K562 (cell line): Measurements from ENCODE around the gene HES5. TPM values are rescaled to one million over a fixed set of nuclear protein-coding genes. Genes with fewer than 3 reads are reported as not detected.

Experiments
- ATAC-seq: fragments of 200-7000 bp; cut with Tn5 transposase; 3 replicates; pipeline ENCODE4 v1.9.1; 2020; ENCODE audit warnings: moderate library complexity
- BruUV-seq: library from RNA; stranded (reverse); fragments of 400-500 nt; replicated peaks from 2 replicates; lab custom pipeline; 2021; lab: Mats Ljungman, UMichigan
- CTCF ChIA-PET: fragments of 300-600 bp; formaldehyde crosslinking; extraction: SDS; loops from one replicate; lab custom pipeline; 2021; ENCODE audit warnings: low intra/inter-chr PET ratio; lab: Yijun Ruan, JAX
- POLR2A ChIA-PET: fragments of 300-600, 350-650 bp; sonication (Branson Sonifier 250); formaldehyde crosslinking; extraction: SDS; loops from one replicate; lab custom pipeline; 2021; ENCODE audit warnings: antibody characterized with exemption, inconsistent platforms; lab: Yijun Ruan, JAX
- DNase-seq, 4 experiments: peaks; one replicate each; pipeline versions ENCODE4 v3.0.0 to v3.0.0-alpha.2; 2011 to 2018; ENCODE audit warnings: low spot score in 3 of 4, mixed read lengths in 3 of 4; ENCODE audit errors: extremely low read depth in 1 of 4
- FAIRE-seq: peaks from 2 replicates; lab custom pipeline; 2011; peaks lifted over from hg19 to GRCh38; lab: Jason Lieb, UNC
- H2AFZ ChIP-seq: 2 replicates; pipeline ENCODE4 v1.6.0; 2011; ENCODE audit warnings: low read depth, low read length, control low read depth, inconsistent platforms
- H3K27ac ChIP-seq: fragments of 200-600 bp; 3 replicates; pipeline ENCODE4 v1.8.0; 2011; ENCODE audit warnings: low read depth, mild to moderate bottlenecking, control low read depth, inconsistent platforms, low read length, moderate library complexity, mixed read lengths; ENCODE audit errors: extremely low read depth
- H3K27me3 ChIP-seq, 2 experiments: fragments of 300-600 bp in 1 of 2; 2 replicates in 1 of 2; 3 replicates in 1 of 2; pipeline versions ENCODE4 v1.6.0 to v1.8.0; 2011; ENCODE audit warnings: inconsistent platforms in 2 of 2, low read length in 2 of 2, mild to moderate bottlenecking in 1 of 2, mixed read lengths in 1 of 2, moderate library complexity in 1 of 2; ENCODE audit not compliant: control insufficient read depth in 2 of 2, insufficient read depth in 2 of 2
- H3K36me3 ChIP-seq: fragments of 300-600 bp; 3 replicates; pipeline ENCODE4 v1.8.0; 2011; ENCODE audit warnings: mild to moderate bottlenecking, low read length, inconsistent platforms; ENCODE audit not compliant: control insufficient read depth, insufficient read depth
- H3K4me1 ChIP-seq, 2 experiments: fragments of 200-600 bp in 1 of 2; replicated peaks in 1 of 2; 2 replicates in 1 of 2; 3 replicates in 1 of 2; pipeline versions ENCODE4 v1.5.1 to v1.8.0; 2011; ENCODE audit warnings: inconsistent platforms in 2 of 2, low read length in 2 of 2, mild to moderate bottlenecking in 1 of 2, mixed read lengths in 1 of 2, moderate library complexity in 1 of 2; ENCODE audit not compliant: control insufficient read depth in 2 of 2, insufficient read depth in 2 of 2
- H3K4me2 ChIP-seq: 2 replicates; pipeline ENCODE4 v1.6.1; 2011; ENCODE audit warnings: low read length, control low read depth, inconsistent platforms, mixed read lengths; ENCODE audit not compliant: insufficient read depth
- H3K4me3 ChIP-seq: fragments of 200-600 bp; sonication (generic), shearing (Covaris generic); 2 replicates; pipeline ENCODE4 v1.5.1; 2016; ENCODE audit warnings: control low read depth, inconsistent platforms
- H3K79me2 ChIP-seq: fragments of 200-600 bp; 3 replicates; pipeline ENCODE4 v1.8.0; 2011; ENCODE audit warnings: low read length, inconsistent platforms; ENCODE audit not compliant: control insufficient read depth, insufficient read depth
- H3K9ac ChIP-seq, 2 experiments: 2 replicates each; pipeline versions ENCODE4 v1.6.0 to v1.6.1; 2011; ENCODE audit warnings: low read depth in 2 of 2, low read length in 2 of 2, control low read depth in 1 of 2, inconsistent platforms in 1 of 2, mild to moderate bottlenecking in 1 of 2, mixed read lengths in 1 of 2; ENCODE audit not compliant: insufficient read depth in 1 of 2
- H3K9me1 ChIP-seq: one replicate; pipeline ENCODE4 v1.6.0; 2011; ENCODE audit warnings: inconsistent platforms, mild to moderate bottlenecking, low read length, moderate library complexity; ENCODE audit not compliant: control insufficient read depth, insufficient read depth
- H3K9me3 ChIP-seq: replicated peaks from 2 replicates; pipeline ENCODE4 v1.5.1; 2011; ENCODE audit warnings: low read depth, low read length, inconsistent platforms; ENCODE audit not compliant: control insufficient read depth, insufficient read depth
- H4K20me1 ChIP-seq: replicated peaks from 2 replicates; pipeline ENCODE4 v1.6.1; 2011; ENCODE audit warnings: low read length, inconsistent platforms, mixed read lengths; ENCODE audit not compliant: control insufficient read depth, insufficient read depth
- CBX5 ChIP-seq: IDR thresholded peaks from 2 replicates; pipeline ENCODE4 v1.6.1; 2014; ENCODE audit warnings: low read depth, borderline replicate concordance
- CUX1 ChIP-seq: fragments of 200-800 bp; sonication (Bioruptor generic); IDR thresholded peaks from 2 replicates; pipeline ENCODE4 v1.6.1; 2016; ENCODE audit warnings: missing genetic modification characterization, missing compliant biosample characterization
- ETV1 ChIP-seq: fragments of 450-650 bp; conservative IDR thresholded peaks from 2 replicates; pipeline ENCODE4 v1.6.1; 2016; ENCODE audit warnings: missing genetic modification characterization, control low read depth, low read depth, missing compliant biosample characterization
- HES1 ChIP-seq: fragments of 450-650 bp; IDR thresholded peaks from 2 replicates; pipeline ENCODE4 v1.6.1; 2016; ENCODE audit warnings: low read depth, mild to moderate bottlenecking, moderate library complexity
- RBM15 ChIP-seq: fragments of 200-400 bp; formaldehyde crosslinking; IDR thresholded peaks from 2 replicates; pipeline ENCODE4 v1.6.1; 2018; ENCODE audit warnings: mild to moderate bottlenecking, low read length, moderate library complexity; ENCODE audit not compliant: insufficient read depth
- RUNX1 ChIP-seq: sonication (generic); IDR thresholded peaks from 2 replicates; pipeline ENCODE4 v1.6.1; 2016; ENCODE audit warnings: antibody characterized with exemption, low read depth
- TEAD1 ChIP-seq, 2 experiments: fragments of 450-650 bp in 1 of 2; sonication (generic) in 1 of 2; formaldehyde crosslinking; IDR thresholded peaks; 2 replicates each; pipeline versions ENCODE4 v1.4.0 to v1.8.0; 2020 to 2022; ENCODE audit warnings: mild to moderate bottlenecking in 2 of 2, missing genetic modification reagents in 1 of 2
- TFAP4 ChIP-seq: sonication (generic); formaldehyde crosslinking; IDR thresholded peaks from 2 replicates; pipeline ENCODE4 v1.8.0; 2022; ENCODE audit warnings: missing genetic modification reagents, mild to moderate bottlenecking, moderate library complexity, borderline replicate concordance
- THRB ChIP-seq: fragments of 450-650 bp; formaldehyde crosslinking; conservative IDR thresholded peaks from 2 replicates; pipeline ENCODE4 v1.4.0; 2022; ENCODE audit warnings: mild to moderate bottlenecking, missing genetic modification characterization
- WGBS: fragments of 100-300 bp; shearing (Covaris generic); methylation state at CpG from one replicate; pipeline ENCODE4 v1.1.6; 2016; ENCODE audit warnings: low coverage, mixed read lengths; ENCODE audit not compliant: insufficient coverage; ENCODE audit errors: missing lambda C conversion rate; 5-methylcytosine and 5-hydroxymethylcytosine counted together
- in situ Hi-C: fragments of 300-500 bp; cut with MboI; formaldehyde crosslinking; loops from 4 replicates; pipeline ENCODE4 v1.15.0; 2018; ENCODE audit warnings: inconsistent platforms, mixed read lengths
- intact Hi-C: fragments of 100-400 bp; cut with micrococcal nuclease; formaldehyde crosslinking; loops from 2 replicates; pipeline ENCODE4 v1.14.2; 2022
- polyA plus RNA-seq, 8 experiments: library from polyadenylated mRNA; depleted of rRNA in 4 of 8; stranded (reverse) in 5 of 8; unstranded in 3 of 8; fragments of >200 nt; fragmentation: Nextera tagmentation in 2 of 8; fragmentation: Illumina TruSeq in 1 of 8; extraction: Ambion mirVana in 2 of 8; extraction: Trizol in 1 of 8; gene quantifications; 2 replicates each; pipeline versions ENCODE4 v1.2.1 to v1.2.3, GENCODE V29; 2011 to 2014; ENCODE audit warnings: inconsistent platforms in 1 of 8, missing spikeins in 1 of 8
- total RNA-seq, 7 experiments: library from RNA; depleted of rRNA in 6 of 7; stranded (reverse); fragments of >200 nt in 6 of 7; fragmentation: Illumina TruSeq in 2 of 7; extraction: Trizol in 2 of 7; gene quantifications; 2 replicates each; pipeline versions ENCODE4 v1.2.1 to v1.2.3, GENCODE V29; 2011 to 2021; ENCODE audit warnings: low replicate concordance in 1 of 7

HES5 gene
- total and polyA plus RNA-seq, 9 of the 15 experiments (the other 6 are each of a cell fraction or from before 2014, with no cell fraction given): not detected

- ChIA-PET CTCF (interaction anchor here (0.6 to 2.7 kb wide), 4 partner anchors 140 to 727 kb away, joined by 3 to 22 read pairs (median 5); no protein-coding TSS in a partner anchor), POLR2A (no interaction called here)
- no peaks in the 10 kb centered on the region for H3K9me3 ChIP-seq
- H3K4me2 ChIP-seq: no peak overlapping the region
- no TSS peak for BruUV-seq
- FAIRE-seq (no peak), ATAC-seq (peak; percentile 44), DNase-seq (peak; percentile 48 to 57 (median 54))
- no peaks in the 10 kb centered on the region for H3K36me3 ChIP-seq
- intact Hi-C loops (no loop called here), in situ Hi-C loops (no loop called here)
- WGBS: 26% methylated on average over 14 of the region's 19 CpGs
- no peak overlapping the region; a peak in 1 of 4 replicates for H3K9ac ChIP-seq
- H2AFZ ChIP-seq: no peak overlapping the region
- H3K9me1 ChIP-seq: no peaks in the 10 kb centered on the region
- no peaks in the 10 kb centered on the region for H4K20me1 ChIP-seq
- H3K4me3 ChIP-seq: no peak overlapping the region
- no peak overlapping the region for H3K27ac ChIP-seq
- 0 out of 5 replicates have a peak, but pooled peaks cover 0 to 4% of the 10 kb centered on the region in 2 experiments for H3K27me3 ChIP-seq
- peaks cover 17 to 69% of the 10 kb centered on the region in 2 experiments; a peak in 4 of 5 replicates for H3K4me1 ChIP-seq
- no peaks in the 10 kb centered on the region for H3K79me2 ChIP-seq
- TF ChIP-seq HES1: no peak
- no peak for TF ChIP-seq THRB (CRISPR knock-in tag)
- TF ChIP-seq TFAP4 (CRISPR knock-in tag): peak; percentile 36; the same call in 1 of the 2 replicates
- peak; percentile 25 to 65; a peak in 1 of 4 replicates for TF ChIP-seq TEAD1 (CRISPR knock-in tag; IDR thresholded peaks at IDR 0.05)
- no peak for TF ChIP-seq RUNX1
- TF ChIP-seq CBX5: no peak
- TF ChIP-seq ETV1: no peak
- TF ChIP-seq RBM15: no peak
- no peak for TF ChIP-seq CUX1
Measured at GRCh38 chr1:2554621-2555387, 24.7 kb upstream of the HES5 start.
